HCT116 (cell line): ENCODE data around the gene WDR38.
A peak's percentile ranks its signal among the peaks of the same experiment; 100 is the strongest.

Experiments used
- EGR1 ChIP-seq: IDR thresholded peaks from 2 replicates; pipeline ENCODE4 v1.6.1; 2012; ENCODE audit warnings: low read depth
- EZH2phosphoT487 ChIP-seq: fragments of 200-600 bp; IDR thresholded peaks from 2 replicates; pipeline ENCODE4 v1.6.1; 2018; ENCODE audit warnings: antibody characterized with exemption, borderline replicate concordance
- POLR2A ChIP-seq: IDR thresholded peaks from 2 replicates; pipeline ENCODE4 v1.7.0; 2011; ENCODE audit warnings: borderline replicate concordance; ENCODE audit not compliant: insufficient read depth, insufficient read length; ENCODE audit errors: extremely low read depth
- TF ChIP-seq, protein P1 (sequence below): IDR thresholded peaks from 2 replicates; pipeline ENCODE4 v1.6.1; 2012
- TF ChIP-seq, protein P2 (sequence below), 3 experiments: fragments of 200-600 bp in 1 of 3; sonication (generic) in 1 of 3; IDR thresholded peaks in 2 of 3; conservative IDR thresholded peaks in 1 of 3; 2 replicates each; pipeline ENCODE4 v1.5.1; 2012 to 2017; ENCODE audit warnings: low read depth in 2 of 3, low read length in 2 of 3, antibody characterized with exemption in 1 of 3, borderline replicate concordance in 1 of 3, control low read depth in 1 of 3, mild to moderate bottlenecking in 1 of 3, mixed read lengths in 1 of 3, mixed run types in 1 of 3, moderate library complexity in 1 of 3; ENCODE audit not compliant: insufficient read depth in 1 of 3
- TF ChIP-seq, protein P3 (sequence below): IDR thresholded peaks from 2 replicates; pipeline ENCODE4 v1.6.1; 2012; ENCODE audit warnings: low read depth

DNA sequence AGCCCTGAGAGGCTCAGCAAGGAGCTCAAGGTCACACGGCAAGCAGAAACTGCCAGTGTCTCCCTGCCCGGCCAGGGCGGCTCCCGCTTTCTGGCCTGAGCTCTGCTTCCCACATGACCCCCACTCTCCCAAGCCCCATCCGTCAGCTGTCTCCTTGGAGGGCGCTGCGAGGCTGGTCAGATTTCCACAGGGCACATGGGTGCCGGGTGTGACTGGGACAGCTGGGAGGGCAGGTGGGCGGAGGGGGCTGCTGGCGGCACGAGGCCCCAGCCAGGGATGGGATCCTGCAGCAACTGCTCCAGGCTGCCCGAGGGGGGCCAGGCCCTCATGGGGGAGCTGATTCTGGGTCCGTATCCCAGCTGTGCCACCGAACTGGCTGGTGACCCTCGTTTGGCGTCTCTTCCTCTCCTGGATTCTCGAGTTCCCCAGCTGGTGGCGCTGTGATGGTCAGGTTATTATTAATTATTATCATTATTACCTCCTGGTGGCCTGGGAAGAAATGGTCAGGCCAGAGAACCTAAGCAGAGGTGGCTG, 12.9 kb upstream of the WDR38 start:
- TF ChIP-seq, protein P1, sequence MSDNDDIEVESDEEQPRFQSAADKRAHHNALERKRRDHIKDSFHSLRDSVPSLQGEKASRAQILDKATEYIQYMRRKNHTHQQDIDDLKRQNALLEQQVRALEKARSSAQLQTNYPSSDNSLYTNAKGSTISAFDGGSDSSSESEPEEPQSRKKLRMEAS, result no peak
- TF ChIP-seq, protein P2, sequence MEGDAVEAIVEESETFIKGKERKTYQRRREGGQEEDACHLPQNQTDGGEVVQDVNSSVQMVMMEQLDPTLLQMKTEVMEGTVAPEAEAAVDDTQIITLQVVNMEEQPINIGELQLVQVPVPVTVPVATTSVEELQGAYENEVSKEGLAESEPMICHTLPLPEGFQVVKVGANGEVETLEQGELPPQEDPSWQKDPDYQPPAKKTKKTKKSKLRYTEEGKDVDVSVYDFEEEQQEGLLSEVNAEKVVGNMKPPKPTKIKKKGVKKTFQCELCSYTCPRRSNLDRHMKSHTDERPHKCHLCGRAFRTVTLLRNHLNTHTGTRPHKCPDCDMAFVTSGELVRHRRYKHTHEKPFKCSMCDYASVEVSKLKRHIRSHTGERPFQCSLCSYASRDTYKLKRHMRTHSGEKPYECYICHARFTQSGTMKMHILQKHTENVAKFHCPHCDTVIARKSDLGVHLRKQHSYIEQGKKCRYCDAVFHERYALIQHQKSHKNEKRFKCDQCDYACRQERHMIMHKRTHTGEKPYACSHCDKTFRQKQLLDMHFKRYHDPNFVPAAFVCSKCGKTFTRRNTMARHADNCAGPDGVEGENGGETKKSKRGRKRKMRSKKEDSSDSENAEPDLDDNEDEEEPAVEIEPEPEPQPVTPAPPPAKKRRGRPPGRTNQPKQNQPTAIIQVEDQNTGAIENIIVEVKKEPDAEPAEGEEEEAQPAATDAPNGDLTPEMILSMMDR (IDR thresholded peaks at IDR 0.05 in 2 of 3, conservative IDR thresholded peaks at IDR 0.05 in 1 of 3; ENCODE audit: borderline replicate concordance in 1 of 3, insufficient read depth in 1 of 3, low read depth in 2 of 3, low read length in 2 of 3), result peak in 2 of 3 experiments; percentile 70 to 79; a peak in 4 of 6 replicates
- TF ChIP-seq, protein P3, sequence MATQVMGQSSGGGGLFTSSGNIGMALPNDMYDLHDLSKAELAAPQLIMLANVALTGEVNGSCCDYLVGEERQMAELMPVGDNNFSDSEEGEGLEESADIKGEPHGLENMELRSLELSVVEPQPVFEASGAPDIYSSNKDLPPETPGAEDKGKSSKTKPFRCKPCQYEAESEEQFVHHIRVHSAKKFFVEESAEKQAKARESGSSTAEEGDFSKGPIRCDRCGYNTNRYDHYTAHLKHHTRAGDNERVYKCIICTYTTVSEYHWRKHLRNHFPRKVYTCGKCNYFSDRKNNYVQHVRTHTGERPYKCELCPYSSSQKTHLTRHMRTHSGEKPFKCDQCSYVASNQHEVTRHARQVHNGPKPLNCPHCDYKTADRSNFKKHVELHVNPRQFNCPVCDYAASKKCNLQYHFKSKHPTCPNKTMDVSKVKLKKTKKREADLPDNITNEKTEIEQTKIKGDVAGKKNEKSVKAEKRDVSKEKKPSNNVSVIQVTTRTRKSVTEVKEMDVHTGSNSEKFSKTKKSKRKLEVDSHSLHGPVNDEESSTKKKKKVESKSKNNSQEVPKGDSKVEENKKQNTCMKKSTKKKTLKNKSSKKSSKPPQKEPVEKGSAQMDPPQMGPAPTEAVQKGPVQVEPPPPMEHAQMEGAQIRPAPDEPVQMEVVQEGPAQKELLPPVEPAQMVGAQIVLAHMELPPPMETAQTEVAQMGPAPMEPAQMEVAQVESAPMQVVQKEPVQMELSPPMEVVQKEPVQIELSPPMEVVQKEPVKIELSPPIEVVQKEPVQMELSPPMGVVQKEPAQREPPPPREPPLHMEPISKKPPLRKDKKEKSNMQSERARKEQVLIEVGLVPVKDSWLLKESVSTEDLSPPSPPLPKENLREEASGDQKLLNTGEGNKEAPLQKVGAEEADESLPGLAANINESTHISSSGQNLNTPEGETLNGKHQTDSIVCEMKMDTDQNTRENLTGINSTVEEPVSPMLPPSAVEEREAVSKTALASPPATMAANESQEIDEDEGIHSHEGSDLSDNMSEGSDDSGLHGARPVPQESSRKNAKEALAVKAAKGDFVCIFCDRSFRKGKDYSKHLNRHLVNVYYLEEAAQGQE, result no peak
- TF ChIP-seq EGR1 (no peak), POLR2A (no peak), EZH2phosphoT487 (no peak)
